HL-60 (cell line): ENCODE results near the gene RHBDF2.

Experiments used
- CTCF ChIP-seq: IDR thresholded peaks from one replicate; pipeline ENCODE4 v1.5.1; 2011; ENCODE audit warnings: low read length, control low read depth, inconsistent platforms; ENCODE audit not compliant: insufficient read depth
- GABPA ChIP-seq: IDR thresholded peaks from 2 replicates; pipeline ENCODE4 v1.6.1; 2012; ENCODE audit warnings: low read depth
- POLR2AphosphoS5 ChIP-seq: IDR thresholded peaks from 2 replicates; pipeline ENCODE4 v1.6.1; 2012; ENCODE audit warnings: low read depth
- REST ChIP-seq: IDR thresholded peaks from 2 replicates; pipeline ENCODE4 v1.6.1; 2012; ENCODE audit warnings: low read depth; ENCODE audit not compliant: insufficient replicate concordance

- TF ChIP-seq REST (no peak), CTCF (no peak), GABPA (no peak), POLR2AphosphoS5 (no peak)
These were observed 74.4 kb downstream of the RHBDF2 start for GRCh38 chr17:76426853-76427252.
